Skeletal muscle satellite cell (primary cell): ENCODE measurements around the gene GTF3C4.

Experiments used
- H3K27me3 ChIP-seq: 2 replicates; pipeline ENCODE4 v1.7.0; 2013; ENCODE audit warnings: low read length; ENCODE audit not compliant: control insufficient read depth, insufficient read depth
- H3K36me3 ChIP-seq: 2 replicates; pipeline ENCODE4 v1.7.0; 2013; ENCODE audit warnings: mild to moderate bottlenecking, control low read depth, low read length; ENCODE audit not compliant: insufficient read depth
- H3K4me1 ChIP-seq: 2 replicates; pipeline ENCODE4 v1.7.0; 2013; ENCODE audit warnings: low read length; ENCODE audit not compliant: control insufficient read depth, insufficient read depth
- H3K4me2 ChIP-seq: 2 replicates; pipeline ENCODE4 v1.7.0; 2013; ENCODE audit warnings: mild to moderate bottlenecking, low read length
- H3K4me3 ChIP-seq: 2 replicates; pipeline ENCODE4 v1.7.0; 2013; ENCODE audit warnings: low read length
- H3K9ac ChIP-seq: 2 replicates; pipeline ENCODE4 v1.7.0; 2013; ENCODE audit warnings: mild to moderate bottlenecking, low read depth, low read length, moderate library complexity
- H3K9me3 ChIP-seq: replicated peaks from 2 replicates; pipeline ENCODE4 v1.7.0; 2013; ENCODE audit warnings: mild to moderate bottlenecking, control low read depth, low read length

The GTF3C4 gene

DNA sequence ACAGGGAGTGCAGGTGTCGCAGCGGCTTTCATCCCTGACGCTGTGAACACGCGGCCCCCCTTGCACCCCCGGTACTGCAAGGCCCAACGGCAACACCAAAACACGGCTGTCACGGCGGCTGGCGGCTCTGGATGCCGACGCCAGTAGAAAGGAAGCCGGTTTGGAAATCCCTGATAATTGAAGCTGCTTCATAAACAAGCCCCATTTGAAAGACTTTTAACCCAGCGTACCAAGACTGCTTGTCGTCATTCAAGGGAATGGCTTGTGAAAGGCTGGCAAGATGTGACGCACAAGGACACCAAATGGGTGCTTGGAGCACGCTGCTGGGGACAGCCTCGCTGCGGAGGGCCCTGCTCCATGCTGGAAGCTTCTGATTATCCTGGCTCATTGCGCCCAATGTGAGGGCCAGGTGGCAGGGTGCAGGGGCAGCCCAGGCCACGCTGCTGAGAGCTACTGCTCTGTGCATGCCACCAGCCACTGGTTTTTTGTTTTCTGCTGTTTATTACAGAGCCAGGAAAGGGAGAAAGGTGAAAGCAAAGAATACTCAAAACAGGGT, 63.1 kb downstream of the GTF3C4 start:
- no peak overlapping the region for H3K4me3 ChIP-seq
- H3K4me2 ChIP-seq = peak overlapping the region; percentile 23
- H3K36me3 ChIP-seq = no peaks in the 10 kb centered on the region
- no peaks in the 10 kb centered on the region for H3K9me3 ChIP-seq
- H3K9ac ChIP-seq = no peak overlapping the region
- H3K4me1 ChIP-seq = no peaks in the 10 kb centered on the region
- H3K27me3 ChIP-seq = peaks cover 61% of the 10 kb centered on the region

DNA sequence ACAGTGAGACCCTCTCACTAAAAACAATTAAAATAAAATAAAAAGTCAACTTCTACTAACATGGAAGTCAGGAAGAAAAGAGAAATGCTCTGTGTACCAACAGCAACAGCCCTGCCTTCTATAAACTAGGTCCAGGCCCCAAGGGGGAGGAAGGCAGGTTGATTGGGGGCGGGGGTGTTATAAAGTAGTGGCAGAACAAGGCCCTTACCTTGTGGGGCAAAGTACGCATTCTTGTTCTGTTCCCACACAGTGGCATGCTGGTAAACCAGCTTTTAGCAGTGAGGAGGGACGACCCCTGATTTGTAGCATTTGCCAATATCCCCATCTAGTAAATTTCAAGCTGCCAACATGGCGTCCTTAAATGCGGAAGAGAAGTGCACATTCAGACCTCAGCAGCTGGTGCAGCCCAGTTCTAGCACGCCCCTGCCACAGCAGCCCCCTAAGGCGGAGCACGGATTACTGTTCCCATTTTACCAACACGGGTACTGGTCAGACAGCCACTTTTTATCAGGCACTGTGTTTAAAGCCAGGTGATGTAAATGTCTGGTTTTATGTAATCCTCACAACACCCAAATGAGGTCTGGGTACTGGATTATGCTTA, 69.5 kb downstream of the GTF3C4 start:
- Histone ChIP-seq H3K4me2 (no peak overlapping the region), H3K27me3 (peaks cover 52% of the 10 kb centered on the region), H3K9ac (no peak overlapping the region), H3K9me3 (no peaks in the 10 kb centered on the region), H3K36me3 (no peaks in the 10 kb centered on the region), H3K4me3 (no peak overlapping the region), H3K4me1 (no peaks in the 10 kb centered on the region)

DNA sequence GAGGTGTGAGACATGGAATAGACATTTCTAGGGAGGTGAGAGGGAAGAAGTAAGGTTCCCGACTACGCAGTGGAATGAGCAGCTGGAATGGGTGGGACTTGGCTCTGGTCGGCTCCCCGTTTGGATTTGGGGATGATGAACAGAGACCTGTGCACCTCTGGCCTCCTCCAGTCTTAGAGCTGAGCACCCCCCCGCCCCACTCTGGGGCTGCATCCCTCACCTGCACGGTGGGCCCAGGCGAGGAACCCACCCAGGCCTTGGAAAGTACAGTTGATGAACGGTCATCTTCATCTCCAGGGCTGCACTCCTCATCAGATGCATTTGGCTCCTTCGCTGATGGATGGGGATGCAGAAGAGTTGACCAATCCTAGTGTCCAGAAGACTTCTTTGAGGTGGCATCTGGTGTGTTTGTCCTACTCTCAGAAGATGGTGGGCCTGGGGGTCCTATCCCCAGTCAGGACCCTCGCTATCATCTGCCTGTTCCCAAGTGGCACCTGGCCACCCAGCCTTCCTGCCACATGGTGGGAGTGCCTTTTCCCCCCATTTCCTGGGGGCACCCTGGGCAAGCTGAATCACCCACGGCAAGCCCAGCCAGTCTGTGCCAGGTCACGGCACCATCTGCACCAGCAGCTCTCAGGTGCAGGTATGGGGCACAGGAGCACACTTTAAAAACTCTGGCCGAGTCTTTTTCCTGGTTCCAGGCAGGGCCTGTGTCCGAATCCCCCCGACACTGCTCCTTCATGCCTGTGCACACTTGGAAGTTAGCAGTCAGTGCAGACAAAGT, 70.5 kb downstream of the GTF3C4 start:
- Histone ChIP-seq H3K36me3 (no peaks in the 10 kb centered on the region), H3K4me3 (no peak overlapping the region), H3K4me1 (no peaks in the 10 kb centered on the region), H3K9ac (no peak overlapping the region), H3K4me2 (no peak overlapping the region), H3K9me3 (no peaks in the 10 kb centered on the region), H3K27me3 (peaks cover 55% of the 10 kb centered on the region)

DNA sequence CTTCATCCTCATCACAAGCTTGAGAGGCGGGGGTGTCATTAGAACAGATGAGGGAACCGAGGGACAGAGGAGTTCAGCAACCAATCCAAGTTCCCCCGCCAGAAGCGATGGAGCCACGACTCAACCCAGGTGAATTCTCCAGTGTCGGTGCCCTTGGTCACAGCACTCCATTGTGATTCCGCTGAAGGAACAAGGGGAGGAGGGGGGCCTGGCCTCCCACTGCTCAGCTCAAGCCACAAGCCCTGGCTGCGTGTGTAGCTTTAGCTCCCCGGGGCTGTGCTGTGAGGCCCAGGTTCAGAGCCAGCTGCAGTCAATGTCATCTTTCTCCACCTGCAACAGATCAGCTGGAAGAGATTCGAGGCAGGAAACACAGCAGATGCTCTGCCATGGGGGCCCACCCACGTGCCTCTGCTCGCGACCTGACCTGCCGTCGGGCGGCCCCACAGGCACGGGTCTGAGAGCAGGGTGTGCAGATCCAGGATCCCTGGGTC, 72.6 kb downstream of the GTF3C4 start:
- Histone ChIP-seq H3K9me3 (no peaks in the 10 kb centered on the region), H3K36me3 (no peaks in the 10 kb centered on the region), H3K27me3 (peaks cover 64% of the 10 kb centered on the region), H3K4me2 (no peak overlapping the region), H3K4me3 (no peak overlapping the region), H3K9ac (no peak overlapping the region), H3K4me1 (no peaks in the 10 kb centered on the region)

DNA sequence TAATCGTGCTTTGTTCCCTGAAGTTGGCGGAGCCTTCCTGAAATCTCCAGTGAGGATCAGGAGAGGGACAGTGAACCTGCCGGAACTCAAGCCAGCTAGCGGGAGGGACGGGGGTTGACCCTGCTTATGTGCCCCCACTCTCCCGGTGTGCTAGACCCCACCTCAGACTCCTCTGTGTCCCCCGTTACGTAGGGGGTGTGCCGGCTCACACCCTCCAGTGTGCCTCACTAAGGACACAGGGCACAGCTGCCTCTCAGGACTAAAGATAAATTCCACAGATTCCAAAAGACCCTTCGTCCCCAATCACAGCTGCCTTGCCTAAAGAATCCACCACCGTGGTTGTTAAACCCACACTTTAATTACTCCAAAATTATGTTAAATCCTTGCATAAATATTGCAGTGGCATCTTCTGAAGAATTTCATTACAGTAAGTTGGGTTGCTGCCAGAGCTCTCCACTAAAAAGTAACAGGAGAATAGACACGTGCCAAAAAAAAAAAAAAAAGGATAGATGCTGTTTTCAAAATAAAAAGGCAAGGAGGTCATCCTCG, 73.7 kb downstream of the GTF3C4 start:
- Histone ChIP-seq H3K4me1 (no peaks in the 10 kb centered on the region), H3K4me3 (no peak overlapping the region), H3K27me3 (peaks cover 64% of the 10 kb centered on the region), H3K36me3 (no peaks in the 10 kb centered on the region), H3K9ac (no peak overlapping the region), H3K4me2 (no peak overlapping the region), H3K9me3 (no peaks in the 10 kb centered on the region)
